Measurements from ENCODE around the gene ITIH6.

GRCh38 chrX:54819201-54819600 lies 21.1 kb upstream of the ITIH6 start:
- TF ChIP-seq EZH2 (IDR thresholded peaks at IDR 0.05; ENCODE audit: insufficient read depth, poor library complexity, severe bottlenecking), result no peak
- no peak for TF ChIP-seq EZH2phosphoT487 (IDR thresholded peaks at IDR 0.05; ENCODE audit: insufficient read depth, low read depth)
